GM12801 (cell line): ENCODE measurements around the gene MSH3.

Source experiments
- CTCF ChIP-seq: IDR thresholded peaks from one replicate; pipeline ENCODE4 v1.5.1; 2011; ENCODE audit warnings: control low read depth; ENCODE audit not compliant: insufficient read length; ENCODE audit errors: extremely low read depth

The MSH3 gene

GRCh38 chr5:80852331-80853245 lies 198.1 kb downstream of the MSH3 start:
- no peak for TF ChIP-seq CTCF

GRCh38 chr5:80853413-80853812 lies 199.0 kb downstream of the MSH3 start:
- no peak for TF ChIP-seq CTCF

GRCh38 chr5:80854583-80854982 lies 200.1 kb downstream of the MSH3 start:
- TF ChIP-seq CTCF: no peak

- no peak for TF ChIP-seq CTCF
Measured at GRCh38 chr5:80860924-80861613, 206.6 kb downstream of the MSH3 start.

GRCh38 chr5:80863708-80864107 lies 209.3 kb downstream of the MSH3 start:
- TF ChIP-seq CTCF: no peak

GRCh38 chr5:80864109-80864508 lies 209.7 kb downstream of the MSH3 start:
- TF ChIP-seq CTCF: no peak

- TF ChIP-seq CTCF: no peak
Measured at GRCh38 chr5:80864706-80865435, 210.4 kb downstream of the MSH3 start.
